Colon (tissue), 2 donors: ENCODE data around the gene PEDS1.
"Not testable (repeated sequence)": the region's sequence is repeated elsewhere in the genome, so short reads cannot be mapped to it uniquely, and the experiment has no call there.

Source experiments
- FAIRE-seq: peaks from 2 replicates; lab custom pipeline; 2012; peaks lifted over from hg19 to GRCh38; lab: Jason Lieb, UNC
- donor health status: control.
- donor health status: control.

PEDS1 gene

DNA sequence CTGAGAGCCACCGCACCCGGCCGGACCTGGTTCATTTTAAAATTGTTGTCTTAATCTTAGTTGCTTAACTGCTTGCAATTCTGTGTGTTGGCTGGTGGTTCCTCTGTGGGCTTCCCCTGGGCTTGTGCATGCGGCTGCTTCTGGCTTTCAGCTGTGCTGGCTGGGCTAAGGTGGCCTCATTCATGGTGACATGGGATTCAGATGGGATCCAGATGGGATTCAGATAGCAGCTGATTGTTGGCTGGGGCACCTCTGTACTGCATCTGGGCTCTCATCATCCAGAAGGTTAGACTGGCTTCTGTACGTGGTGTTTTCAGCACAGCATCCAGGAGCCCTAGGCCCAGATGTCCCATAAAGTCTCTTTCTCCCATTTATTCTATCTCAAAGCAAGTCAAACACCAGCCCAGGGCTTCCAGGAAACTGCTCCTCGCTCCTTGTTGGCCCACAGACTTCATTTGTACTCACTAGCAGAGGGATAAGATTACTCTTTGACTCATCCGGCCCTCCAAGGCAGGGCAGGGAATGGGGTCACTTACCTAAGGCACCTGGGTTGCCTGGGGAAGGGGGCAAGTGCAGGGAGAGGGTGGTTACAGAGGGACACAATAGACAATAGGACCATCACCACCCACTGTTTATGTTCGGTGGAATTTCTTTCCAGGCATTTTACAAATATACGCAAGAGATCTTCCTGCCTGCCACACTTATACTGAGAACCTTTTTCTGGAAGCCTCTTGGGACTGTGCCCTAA lies 10.2 kb upstream of the PEDS1 start:
- no peak for FAIRE-seq

DNA sequence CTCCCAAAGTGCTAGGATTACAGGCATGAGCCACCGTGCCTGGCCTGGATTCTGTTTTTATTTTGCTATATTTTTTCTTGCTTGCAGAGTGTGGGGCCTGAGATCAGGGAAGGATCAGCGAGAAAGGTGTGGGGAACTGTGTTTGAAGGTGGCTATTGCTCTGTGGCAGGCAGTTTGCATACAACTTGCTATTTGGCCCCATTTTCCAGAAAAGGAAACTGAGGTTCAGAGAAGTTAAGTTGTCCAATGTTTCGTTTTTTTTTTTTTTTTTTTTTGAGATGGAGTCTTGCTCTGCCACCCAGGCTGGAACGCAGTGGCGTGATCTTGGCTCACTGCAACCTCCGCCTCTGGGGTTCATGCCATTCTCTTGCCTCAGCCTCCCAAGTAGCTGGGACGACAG lies 8.0 kb upstream of the PEDS1 start:
- not testable (repeated sequence) for FAIRE-seq

DNA sequence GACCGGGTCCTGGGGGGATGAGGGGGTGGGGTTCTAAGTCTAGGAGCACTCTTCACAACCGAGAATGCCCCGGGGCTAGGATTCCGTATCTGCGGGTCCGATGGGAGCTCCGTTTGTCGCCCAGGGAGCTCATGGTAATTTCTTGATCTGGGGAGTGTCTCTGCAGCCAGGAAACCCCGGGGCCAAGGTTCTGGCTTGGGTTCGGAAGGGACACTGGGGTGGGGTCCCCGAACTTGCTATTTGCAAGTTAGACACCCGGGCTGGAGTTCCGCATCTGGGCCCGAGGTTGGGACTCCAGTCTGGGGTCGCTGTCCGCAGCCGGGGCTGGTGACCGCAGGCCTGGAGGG lies 397 bp downstream of the PEDS1 start:
- FAIRE-seq = no peak

DNA sequence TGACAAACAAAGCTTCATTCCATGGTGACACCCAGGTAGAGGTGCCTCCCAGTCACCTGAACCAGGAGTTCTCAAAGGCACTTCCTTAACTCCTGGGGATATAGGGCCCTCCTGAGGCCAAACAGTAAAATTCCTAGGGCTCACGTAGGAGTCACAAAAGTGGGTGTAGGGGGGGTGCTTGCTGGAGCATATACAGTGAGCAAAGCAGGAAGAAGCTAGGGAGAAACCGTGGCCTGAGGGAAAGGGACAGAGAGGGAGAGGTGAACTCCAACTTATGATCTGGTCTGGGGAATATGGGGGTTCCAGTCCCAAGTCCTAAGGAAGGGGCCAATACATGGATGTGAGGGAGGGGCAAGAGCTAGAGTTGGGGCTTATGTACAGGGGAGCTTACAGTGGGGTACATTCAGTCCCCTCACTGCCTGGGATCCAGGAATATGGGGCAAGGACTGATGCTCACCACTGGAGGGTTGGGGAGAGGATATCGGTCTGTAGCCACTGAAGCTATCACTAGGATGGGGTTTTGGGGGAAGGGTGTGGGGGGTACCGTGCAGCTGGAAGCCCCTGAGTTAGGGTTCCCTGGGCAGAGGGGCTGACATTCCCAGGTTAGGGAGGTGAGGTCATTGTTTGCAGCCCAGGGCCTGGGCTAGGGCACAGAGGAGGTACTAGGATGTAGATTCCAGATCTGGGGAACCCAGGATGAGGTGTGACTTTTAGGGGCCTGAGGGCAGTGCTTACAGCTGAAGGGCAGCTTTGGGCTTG lies 950 bp downstream of the PEDS1 start:
- FAIRE-seq = no peak

DNA sequence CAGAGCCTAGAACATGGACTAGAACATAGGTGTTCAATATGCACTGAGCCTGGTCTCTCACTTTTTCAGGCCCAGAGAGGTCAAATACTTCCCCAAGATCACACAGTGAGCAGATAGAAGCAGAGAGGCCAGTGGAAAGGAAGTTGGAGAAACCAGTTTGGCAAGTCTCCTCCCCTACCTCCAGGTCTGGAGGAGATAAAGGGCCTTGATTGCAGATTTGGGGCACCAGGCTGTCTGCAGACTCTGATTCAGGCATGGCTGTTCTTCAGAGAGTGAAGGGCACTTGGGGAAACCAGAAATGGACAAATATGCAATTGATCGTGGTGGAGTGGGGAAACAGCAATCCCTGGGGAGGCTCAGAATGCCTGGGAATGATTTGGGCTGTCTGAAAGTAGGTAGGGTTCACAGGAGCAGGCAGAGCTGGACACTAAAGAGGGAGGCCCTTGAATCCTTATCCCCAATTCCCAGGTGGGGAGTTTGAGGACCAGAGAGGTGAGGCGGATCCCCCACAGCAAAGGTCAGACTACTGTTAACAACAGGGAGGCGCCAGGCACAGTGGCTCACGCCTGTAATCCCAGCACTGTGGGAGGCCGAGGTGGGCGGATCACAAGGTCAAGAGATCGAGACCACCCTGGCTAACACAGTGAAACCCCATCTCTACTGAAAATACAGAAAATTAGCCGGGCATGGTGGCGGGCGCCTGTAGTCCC lies 2.3 kb downstream of the PEDS1 start:
- no peak for FAIRE-seq

DNA sequence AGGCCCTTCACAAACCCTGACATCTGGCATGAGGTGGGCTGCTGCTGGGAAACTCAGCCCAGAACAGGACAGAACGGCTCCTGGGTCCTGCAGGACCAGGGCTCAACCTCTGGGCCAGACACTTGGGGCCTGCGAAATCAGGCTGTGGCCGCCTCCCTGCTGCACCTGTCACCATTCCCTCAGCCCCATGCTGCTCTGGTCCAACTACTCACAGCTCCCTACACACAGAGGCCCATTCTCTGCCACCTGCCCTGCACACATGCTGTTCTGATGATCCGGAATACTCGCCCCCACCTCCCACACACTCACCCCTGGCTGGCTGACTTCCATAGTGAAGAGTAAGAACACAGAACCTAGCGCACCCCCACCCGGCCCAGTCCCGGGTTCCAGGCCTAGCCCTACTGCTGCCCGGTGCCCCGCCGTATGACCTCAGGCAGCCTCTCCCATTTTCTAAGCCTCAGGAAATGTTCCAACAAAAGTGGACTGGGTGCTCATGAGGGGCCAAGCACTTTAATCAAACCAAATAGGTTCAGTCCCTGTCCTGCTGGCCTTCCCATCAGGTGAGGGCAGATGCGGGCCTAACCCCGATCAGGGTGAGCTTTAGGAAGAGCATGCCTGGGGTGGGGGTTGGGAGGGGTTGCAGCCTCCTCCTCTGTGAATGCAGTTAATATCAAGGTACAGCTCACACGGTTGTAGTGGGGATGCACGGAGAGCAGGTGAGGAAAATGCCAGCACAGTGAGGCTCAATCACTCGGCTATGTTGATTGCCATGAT lies 3.9 kb downstream of the PEDS1 start:
- FAIRE-seq = no peak

DNA sequence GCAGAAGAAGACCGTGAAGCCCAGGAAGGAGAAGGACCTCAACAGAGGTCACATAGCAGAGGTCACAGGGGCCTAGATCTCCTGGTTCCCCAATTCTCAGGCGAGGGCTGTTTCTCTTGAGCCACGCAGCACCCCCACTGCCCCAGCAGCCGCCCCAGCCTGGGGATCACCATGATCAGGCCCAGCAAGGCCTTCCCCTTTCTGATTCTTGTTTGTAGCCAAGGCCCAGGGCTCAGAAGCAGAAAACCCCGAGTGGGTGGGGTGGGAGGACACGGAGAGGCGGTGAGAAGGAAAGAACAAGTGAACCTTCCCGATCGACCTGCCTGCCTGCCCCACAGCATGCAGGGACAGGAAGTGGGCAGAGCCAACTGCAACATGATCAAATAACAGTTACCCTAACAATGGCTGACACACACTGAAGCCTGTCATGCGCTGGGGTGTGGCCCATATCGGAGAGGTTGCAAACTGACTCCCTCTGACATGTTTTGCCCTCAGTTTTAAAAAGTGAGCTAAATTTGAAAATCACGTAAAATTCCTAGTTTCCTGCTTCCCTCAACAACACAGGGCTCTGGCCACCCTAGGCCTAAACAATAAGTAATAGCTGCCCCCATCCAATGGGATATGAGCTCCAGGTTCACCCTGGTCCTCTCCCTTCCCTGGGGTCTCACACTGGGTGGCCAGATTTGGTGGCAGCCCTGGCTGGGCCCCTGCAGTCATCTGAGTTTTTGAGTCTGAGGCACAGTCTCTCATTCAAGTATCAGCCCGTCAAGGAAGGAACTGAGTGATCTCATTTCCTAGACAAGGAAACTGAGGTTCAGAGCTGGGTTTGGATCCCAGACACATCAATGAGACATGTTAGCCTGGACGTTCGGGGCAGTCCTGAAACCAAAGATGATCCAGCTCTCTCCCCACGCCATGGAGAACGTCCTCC lies 6.5 kb downstream of the PEDS1 start:
- FAIRE-seq = no peak

DNA sequence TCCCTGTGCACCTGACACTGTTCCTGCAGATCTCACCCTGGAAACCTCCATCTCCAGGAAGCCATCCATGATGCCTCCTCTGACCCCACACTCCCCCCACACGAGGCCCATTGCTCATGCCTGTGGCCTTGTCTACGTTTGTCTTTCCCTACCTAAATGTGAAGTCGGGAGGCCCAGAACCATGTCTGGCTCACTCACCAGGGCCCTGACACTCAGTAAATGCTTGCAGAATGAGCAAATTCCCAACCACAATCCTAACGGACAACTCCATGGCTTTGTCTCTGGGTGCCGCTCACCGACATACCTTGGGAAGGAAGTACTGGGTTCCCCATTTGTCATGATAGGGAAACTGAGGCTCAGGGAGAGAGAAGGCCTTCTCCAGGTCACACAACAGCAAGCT lies 7.3 kb downstream of the PEDS1 start:
- FAIRE-seq = no peak

DNA sequence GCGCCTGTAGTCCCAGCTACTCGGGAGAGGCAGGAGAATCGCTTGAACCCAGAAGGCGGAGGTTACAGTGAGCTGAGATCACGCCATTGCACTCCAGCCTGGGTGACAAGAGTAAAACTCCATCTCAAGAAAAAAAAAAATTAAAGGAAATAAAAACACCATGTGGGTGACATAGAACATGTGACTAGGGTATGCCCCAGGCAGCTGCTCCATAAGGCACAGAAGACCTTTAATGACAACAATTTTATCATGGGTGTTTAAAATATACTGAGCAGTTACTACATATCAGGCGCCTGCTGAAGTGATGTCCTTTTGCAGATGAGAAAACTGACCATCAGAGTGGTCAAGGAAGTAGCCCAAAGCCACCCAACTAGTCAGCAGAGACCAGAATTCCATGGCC lies 8.0 kb downstream of the PEDS1 start:
- no peak for FAIRE-seq

DNA sequence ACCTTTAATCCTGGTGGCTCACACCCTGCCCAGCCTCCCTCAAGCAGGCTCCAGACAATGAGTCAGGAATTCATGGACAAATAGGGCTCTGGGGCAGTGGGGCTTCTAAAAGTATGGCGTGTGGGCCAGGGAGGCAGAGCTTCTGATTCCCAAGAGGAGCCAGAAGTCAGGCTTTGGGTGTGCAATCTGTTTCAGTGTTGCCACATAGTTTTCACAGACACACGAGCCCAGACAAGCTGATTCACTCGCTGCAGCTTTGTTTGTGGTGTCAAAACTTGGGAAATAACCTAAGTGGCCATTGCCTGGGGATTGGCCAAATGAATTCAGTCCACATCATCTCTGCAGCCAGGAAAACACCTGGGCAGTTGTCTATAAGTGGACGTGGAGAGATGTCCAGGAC lies 9.2 kb downstream of the PEDS1 start:
- FAIRE-seq = no peak

DNA sequence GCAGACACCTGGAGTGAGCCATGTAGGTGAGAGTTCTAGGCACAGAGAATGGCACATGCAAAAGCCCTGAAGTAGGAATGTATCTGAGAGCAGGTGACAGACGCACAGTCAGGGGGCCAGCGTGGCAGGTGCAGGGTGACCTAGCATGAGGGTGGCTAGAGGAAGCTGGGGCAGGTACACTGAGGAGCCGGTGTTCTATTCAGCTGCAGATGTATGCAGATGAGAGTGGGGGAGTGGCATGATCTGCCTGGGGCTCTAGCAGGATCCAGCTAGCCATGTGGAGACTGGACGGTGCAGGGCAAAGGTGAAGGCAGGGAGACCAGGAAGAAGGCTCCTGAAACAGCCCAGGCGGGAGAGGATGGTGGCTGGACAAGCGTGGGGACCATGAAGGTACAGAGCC lies 10.7 kb downstream of the PEDS1 start:
- FAIRE-seq = no peak

DNA sequence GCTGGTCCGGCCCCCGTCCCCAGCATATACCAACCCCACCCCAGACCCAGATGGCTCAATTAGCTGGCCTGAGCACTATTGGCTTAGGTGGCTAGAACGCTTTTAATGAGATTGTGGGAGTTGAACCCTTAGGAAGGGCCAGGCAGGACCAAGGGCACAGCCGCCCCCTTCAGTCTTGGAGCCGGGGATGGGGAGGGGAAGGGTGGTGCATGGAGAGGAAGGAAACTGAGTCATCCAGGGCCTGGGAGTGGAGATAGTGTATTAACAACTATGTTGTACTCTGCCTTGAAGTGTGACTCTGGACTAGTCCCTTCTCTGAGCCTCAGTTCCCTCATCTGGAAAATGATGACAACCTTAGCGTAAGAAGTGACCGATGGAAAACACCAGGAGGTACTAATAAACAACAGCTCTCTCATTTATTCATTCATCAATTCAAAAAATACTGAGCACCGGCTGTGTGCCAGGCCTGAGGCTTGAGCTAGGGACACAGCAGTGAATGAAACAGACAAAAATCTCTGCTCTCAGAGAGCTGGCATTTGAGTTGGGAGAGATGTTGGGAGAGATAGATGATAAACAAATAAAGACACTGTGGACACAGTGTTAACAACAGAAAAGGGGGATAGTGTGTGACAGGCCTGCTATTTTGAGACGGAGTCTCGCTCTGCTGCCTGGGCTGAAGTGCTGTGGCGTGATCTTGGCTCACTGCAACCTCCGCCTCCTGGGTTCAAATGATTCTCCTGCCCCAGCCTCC lies 11.5 kb downstream of the PEDS1 start:
- FAIRE-seq = no peak

DNA sequence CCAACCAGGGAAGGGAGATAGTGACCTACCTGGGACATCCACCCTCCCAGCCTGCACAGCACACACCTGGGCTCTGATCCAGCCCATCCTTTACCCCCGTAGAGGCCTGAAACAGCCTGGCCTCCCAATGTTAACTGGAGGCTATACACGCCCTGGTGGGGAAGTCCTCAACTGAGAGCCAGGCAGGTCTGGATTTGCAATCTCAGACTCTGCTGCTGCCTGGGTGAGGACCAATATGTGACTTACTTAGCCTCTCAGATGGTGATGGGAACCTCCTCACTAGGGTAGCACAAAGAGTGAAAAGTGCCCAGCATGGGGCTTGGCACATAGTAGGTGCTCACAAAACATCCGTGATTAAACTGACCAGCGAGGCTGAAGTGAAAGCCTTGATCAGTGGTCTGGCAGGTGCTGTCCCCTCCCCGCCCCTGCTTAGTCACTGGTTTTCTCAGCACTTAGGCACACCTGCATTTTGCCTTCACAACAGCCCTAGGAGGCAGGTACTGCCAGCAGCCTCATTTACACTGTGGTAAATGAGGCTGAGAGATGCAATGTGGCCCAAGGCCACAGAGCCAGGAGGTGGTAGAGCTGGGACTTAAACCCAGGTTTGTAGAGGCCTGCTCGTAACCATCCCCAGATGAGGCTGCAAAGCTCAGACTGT lies 12.4 kb downstream of the PEDS1 start:
- no peak for FAIRE-seq

DNA sequence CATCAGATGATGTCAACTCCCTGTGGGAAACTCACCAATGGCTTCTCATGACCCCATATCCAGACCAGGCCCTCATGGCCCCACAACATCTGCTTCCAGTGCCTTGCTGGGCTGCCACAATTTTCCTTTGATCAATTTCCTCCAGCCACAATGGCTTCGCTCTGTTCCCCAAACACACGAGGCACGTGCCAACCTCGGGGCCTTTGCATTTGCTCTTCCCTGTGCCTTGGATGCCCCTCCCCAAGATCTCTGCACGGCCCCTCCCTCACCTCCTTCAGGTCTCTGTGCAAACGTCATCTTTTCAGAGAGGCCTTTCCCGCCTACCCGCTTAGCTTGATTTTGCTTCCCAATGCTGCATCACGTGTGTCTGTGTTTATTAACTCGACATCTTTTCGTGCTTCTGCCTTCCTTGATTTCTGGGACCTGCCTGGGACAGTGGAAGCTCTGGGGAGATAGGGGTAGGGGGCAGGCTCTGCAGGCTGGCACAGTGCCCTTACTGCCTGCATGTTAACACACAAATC lies 13.1 kb downstream of the PEDS1 start:
- no peak for FAIRE-seq

DNA sequence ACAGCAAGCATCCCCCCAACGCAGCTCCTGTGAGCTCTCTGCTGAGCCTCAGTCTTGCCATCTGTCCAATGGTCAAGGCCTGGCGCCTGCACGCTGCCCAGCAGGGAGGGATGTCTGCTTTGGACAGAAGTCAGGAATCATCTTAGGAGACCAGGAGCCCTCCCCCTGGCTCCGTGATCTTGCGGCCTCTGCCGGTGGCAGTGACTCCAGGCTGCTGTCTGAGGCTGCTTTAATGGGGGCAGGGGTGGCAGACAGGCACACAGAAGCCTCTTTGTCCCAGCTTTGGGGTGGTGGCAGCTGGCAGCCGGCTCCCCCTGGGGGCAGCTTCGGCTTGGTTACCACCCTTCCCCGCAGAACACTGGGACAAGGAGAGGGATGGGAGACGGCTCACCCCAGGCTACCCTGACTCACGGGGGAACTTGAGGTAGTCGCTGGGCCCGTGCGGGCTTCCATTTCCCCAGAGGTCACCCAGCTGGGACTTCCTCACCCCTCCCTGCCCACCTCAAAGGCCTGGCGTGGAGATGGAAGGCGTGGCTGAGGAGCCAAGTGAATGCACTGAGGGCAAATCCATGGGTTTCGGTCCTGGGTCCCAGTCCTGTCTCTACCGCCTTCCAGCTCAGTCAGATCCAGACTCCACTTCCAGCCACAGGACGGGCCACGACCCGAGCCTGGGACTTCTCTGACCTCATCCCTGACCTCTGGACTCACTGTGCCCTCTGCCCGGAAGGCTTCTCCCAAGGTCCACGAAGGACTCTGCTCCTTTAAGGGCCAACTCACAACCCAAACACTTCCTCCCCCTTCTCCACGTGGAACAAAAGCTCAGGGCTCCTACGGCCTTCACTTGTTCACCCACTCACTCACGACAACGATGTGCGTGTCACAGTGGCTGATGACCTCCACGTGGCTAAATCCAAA lies 14.8 kb downstream of the PEDS1 start:
- FAIRE-seq = no peak

DNA sequence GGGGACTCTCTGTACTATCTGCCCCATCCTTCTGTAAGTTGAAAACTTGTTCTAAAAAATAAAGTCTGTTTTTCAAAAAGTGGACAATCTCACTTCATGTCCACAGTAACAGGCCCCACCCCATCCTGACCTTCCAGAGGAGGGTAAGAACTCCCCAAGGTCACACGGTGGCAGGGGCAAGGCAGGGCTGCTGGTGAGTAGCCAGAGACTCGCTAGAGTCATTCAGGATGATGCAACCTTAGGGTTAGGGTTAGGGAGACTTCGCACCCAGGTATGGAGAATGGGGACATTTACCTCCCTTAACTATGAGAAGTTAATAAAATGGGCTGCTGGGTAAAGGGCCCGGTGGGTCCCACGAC lies 15.4 kb downstream of the PEDS1 start:
- no peak for FAIRE-seq

DNA sequence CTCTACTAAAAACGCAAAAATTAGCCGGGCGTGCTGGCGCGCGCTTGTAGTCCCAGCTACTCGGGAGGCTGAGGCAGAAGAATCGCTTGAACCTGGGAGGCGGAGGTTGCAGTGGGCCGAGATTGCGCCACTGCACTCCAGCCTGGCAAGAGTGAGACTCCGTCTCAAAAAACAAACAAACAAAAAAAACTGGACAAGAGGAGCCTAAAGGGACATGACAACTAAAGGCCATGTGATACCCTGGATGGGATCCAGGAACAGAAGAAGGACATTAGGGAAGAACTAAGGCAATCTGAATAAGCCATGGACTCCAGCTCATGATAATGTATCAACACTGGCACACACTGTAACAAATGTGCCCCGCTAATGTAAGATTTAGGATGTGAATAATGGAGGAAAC lies 15.8 kb downstream of the PEDS1 start:
- FAIRE-seq = not testable (repeated sequence)

DNA sequence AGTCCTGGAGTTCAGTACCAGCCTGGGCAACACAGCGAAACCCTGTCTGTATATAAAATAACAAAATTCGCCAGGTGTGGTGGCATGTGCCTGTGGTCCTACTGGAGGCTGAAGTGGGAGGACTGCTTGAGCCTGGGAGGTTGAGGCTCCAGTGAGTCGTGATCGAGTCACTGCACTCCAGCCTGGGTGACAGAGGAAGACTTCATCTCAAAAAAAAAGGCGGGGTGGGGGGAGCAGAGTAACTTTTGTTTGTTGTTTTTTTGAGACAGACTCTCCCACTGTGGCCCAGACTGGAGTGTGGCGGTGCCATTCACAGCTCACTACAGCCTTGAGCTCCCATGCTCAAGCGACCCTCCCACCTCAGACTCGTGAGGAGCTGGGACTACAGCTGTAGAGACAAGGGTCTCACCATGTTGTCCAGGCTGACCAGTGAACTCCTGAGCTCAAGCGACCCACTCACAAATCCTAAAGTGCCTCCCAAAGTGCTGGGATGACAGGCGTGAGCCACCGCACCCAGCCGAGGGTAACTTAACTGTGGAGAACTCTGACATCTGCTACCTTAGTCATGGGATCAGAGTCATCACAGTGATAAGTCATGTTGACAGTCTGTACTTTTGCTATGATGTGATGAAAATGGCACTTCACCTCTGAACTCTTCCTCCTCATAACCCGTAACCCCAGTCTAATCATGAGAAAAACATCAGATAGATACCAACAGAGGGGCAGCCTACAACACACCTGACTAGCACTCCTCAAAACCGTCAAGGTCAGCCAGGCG lies 16.5 kb downstream of the PEDS1 start:
- no peak for FAIRE-seq
